Mesenchymal stem cell (in vitro differentiated cells and primary cell): Measurements from ENCODE around the gene COL23A1.

Experiments used
- DNase-seq: peaks from one replicate; pipeline ENCODE4 v3.0.0-alpha.2; 2013
- H2AFZ ChIP-seq: one replicate; pipeline ENCODE4 v1.6.1; 2013; ENCODE audit warnings: low read depth, mild to moderate bottlenecking, control low read depth, inconsistent platforms, low read length, moderate library complexity
- H2AK5ac ChIP-seq: 2 replicates; pipeline ENCODE4 v1.6.1; 2013; ENCODE audit warnings: low read length, moderate library complexity, mild to moderate bottlenecking, inconsistent platforms; ENCODE audit not compliant: severe bottlenecking
- H2BK120ac ChIP-seq: one replicate; pipeline ENCODE4 v1.6.1; 2013; ENCODE audit warnings: low read depth, mild to moderate bottlenecking, inconsistent platforms, low read length, moderate library complexity
- H2BK12ac ChIP-seq, 2 experiments: one replicate each; pipeline ENCODE4 v1.6.1; 2013; ENCODE audit warnings: inconsistent platforms in 2 of 2, low read length in 2 of 2, mild to moderate bottlenecking in 2 of 2, moderate library complexity in 2 of 2, control low read depth in 1 of 2
- H2BK15ac ChIP-seq: one replicate; pipeline ENCODE4 v1.6.1; 2013; ENCODE audit warnings: mild to moderate bottlenecking, low read depth, inconsistent platforms; ENCODE audit not compliant: poor library complexity, severe bottlenecking
- H2BK5ac ChIP-seq: 2 replicates; pipeline ENCODE4 v1.6.1; 2013; ENCODE audit warnings: low read depth, mild to moderate bottlenecking, low read length, control low read depth, inconsistent platforms; ENCODE audit not compliant: poor library complexity, severe bottlenecking
- H3K14ac ChIP-seq, 2 experiments: one replicate each; pipeline ENCODE4 v1.6.1; 2013; ENCODE audit warnings: inconsistent platforms in 2 of 2, low read length in 2 of 2, control low read depth in 1 of 2, mild to moderate bottlenecking in 1 of 2, moderate library complexity in 1 of 2
- H3K18ac ChIP-seq, 2 experiments: one replicate each; pipeline ENCODE4 v1.6.1; 2013; ENCODE audit warnings: inconsistent platforms in 2 of 2, low read length in 2 of 2, control low read depth in 1 of 2, low read depth in 1 of 2, mild to moderate bottlenecking in 1 of 2
- H3K23ac ChIP-seq, 2 experiments: one replicate each; pipeline ENCODE4 v1.6.1; 2013; ENCODE audit warnings: inconsistent platforms in 2 of 2, low read length in 2 of 2, mild to moderate bottlenecking in 2 of 2, moderate library complexity in 2 of 2, control low read depth in 1 of 2
- H3K27ac ChIP-seq: 2 replicates; pipeline ENCODE4 v1.5.1; 2013; ENCODE audit warnings: mild to moderate bottlenecking, moderate library complexity, low read length, control low read depth, inconsistent platforms; ENCODE audit not compliant: poor library complexity, severe bottlenecking
- H3K27me3 ChIP-seq, 2 experiments: 2 replicates each; pipeline versions ENCODE4 v1.6.1 to v1.7.0; 2013; ENCODE audit warnings: low read length in 2 of 2, mild to moderate bottlenecking in 2 of 2, moderate library complexity in 2 of 2, control low read depth in 1 of 2, inconsistent platforms in 1 of 2; ENCODE audit not compliant: control insufficient read depth in 1 of 2, insufficient read depth in 1 of 2
- H3K36me3 ChIP-seq, 2 experiments: 2 replicates each; pipeline versions ENCODE4 v1.6.1 to v1.7.0; 2013; ENCODE audit warnings: low read length in 2 of 2, control low read depth in 1 of 2, inconsistent platforms in 1 of 2, low read depth in 1 of 2, mild to moderate bottlenecking in 1 of 2; ENCODE audit not compliant: insufficient read depth in 2 of 2, control insufficient read depth in 1 of 2
- H3K4ac ChIP-seq, 2 experiments: one replicate each; pipeline ENCODE4 v1.6.1; 2013; ENCODE audit warnings: inconsistent platforms in 2 of 2, low read length in 2 of 2, mild to moderate bottlenecking in 2 of 2, moderate library complexity in 2 of 2, control low read depth in 1 of 2, low read depth in 1 of 2
- H3K4me1 ChIP-seq: 2 replicates; pipeline ENCODE4 v1.6.1; 2013; ENCODE audit warnings: low read depth, low read length, control low read depth; ENCODE audit not compliant: control insufficient read depth, insufficient read depth
- H3K4me2 ChIP-seq: 2 replicates; pipeline ENCODE4 v1.6.1; 2013; ENCODE audit warnings: low read length, mild to moderate bottlenecking, inconsistent platforms; ENCODE audit not compliant: poor library complexity, severe bottlenecking
- H3K4me3 ChIP-seq, 2 experiments: 2 replicates each; pipeline versions ENCODE4 v1.5.1 to v1.7.0; 2013; ENCODE audit warnings: low read length in 2 of 2, mild to moderate bottlenecking in 2 of 2, control low read depth in 1 of 2, low read depth in 1 of 2; ENCODE audit not compliant: insufficient read depth in 1 of 2
- H3K79me1 ChIP-seq: replicated peaks from 2 replicates; pipeline ENCODE4 v1.6.1; 2013; ENCODE audit warnings: mild to moderate bottlenecking, control low read depth, low read length, inconsistent platforms; ENCODE audit not compliant: poor library complexity, severe bottlenecking
- H3K9ac ChIP-seq: 2 replicates; pipeline ENCODE4 v1.7.0; 2013; ENCODE audit warnings: mild to moderate bottlenecking, low read length, moderate library complexity
- H3K9me3 ChIP-seq: 2 replicates; pipeline ENCODE4 v1.7.0; 2013; ENCODE audit warnings: mild to moderate bottlenecking, low read length; ENCODE audit not compliant: control insufficient read depth
- H4K8ac ChIP-seq: one replicate; pipeline ENCODE4 v1.6.1; 2013; ENCODE audit warnings: inconsistent platforms, mild to moderate bottlenecking, low read length, moderate library complexity
- H4K91ac ChIP-seq: one replicate; pipeline ENCODE4 v1.6.1; 2013; ENCODE audit warnings: mild to moderate bottlenecking, low read length, inconsistent platforms
- WGBS: methylation state at CpG from one replicate; pipeline ENCODE4 v1.1.7; 2013; ENCODE audit warnings: mixed read lengths; 5-methylcytosine and 5-hydroxymethylcytosine counted together

COL23A1 gene

DNA sequence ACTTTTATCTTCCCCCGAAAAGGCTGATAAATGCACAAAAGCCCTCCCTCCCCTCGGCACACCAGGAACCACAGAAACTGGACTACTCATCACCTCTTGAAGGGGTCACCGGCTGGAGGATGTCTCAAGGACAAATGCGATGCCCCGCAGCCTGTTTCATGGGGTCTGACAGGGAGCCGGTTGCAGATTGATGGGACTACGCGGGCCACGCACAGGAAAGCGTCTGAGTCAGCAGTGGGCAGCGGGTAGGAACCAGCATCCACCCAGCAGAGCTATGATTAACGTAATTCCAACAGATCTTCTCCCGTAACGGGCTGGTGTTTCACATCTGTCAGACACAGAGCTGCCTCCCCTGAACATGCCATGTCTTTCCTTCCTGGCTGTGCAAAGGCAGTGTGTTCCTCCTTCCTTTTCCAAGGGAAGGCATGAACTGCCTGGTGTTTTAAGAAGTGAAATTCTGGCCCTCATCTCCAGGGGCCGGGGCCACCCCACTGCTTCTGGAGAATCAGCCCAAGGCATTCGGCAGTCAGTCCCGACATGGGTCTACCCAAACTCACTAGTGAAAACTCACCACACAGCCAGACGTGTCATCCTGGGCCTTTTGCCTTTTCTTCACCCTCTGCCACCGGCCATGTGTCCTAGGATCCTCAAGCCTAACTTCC is 213.1 kb downstream of the COL23A1 start:
- no peak overlapping the region for H3K4ac ChIP-seq
- 68% methylated on average over 19 of the region's 19 CpGs for WGBS
- no peak overlapping the region for H3K9ac ChIP-seq
- no peak overlapping the region for H3K18ac ChIP-seq
- H3K4me3 ChIP-seq: no peak overlapping the region
- no peak overlapping the region for H3K14ac ChIP-seq
- H3K27me3 ChIP-seq: peaks cover 0 to 18% of the 10 kb centered on the region in 2 experiments
- no peaks in the 10 kb centered on the region for H3K36me3 ChIP-seq
- no peak overlapping the region for H2AK5ac ChIP-seq
- H4K8ac ChIP-seq: no peak overlapping the region
- H3K4me1 ChIP-seq: no peaks in the 10 kb centered on the region
- no peak overlapping the region for H3K27ac ChIP-seq
- H2BK15ac ChIP-seq: no peak overlapping the region
- H2BK12ac ChIP-seq: no peak overlapping the region
- H2BK5ac ChIP-seq: no peak overlapping the region
- DNase-seq: peak; percentile 7
- no peak overlapping the region for H2AFZ ChIP-seq
- no peak overlapping the region for H2BK120ac ChIP-seq
- no peak overlapping the region for H3K23ac ChIP-seq
- no peak overlapping the region for H3K4me2 ChIP-seq
- H3K9me3 ChIP-seq: no peaks in the 10 kb centered on the region
- no peak overlapping the region for H4K91ac ChIP-seq
- no peaks in the 10 kb centered on the region for H3K79me1 ChIP-seq

DNA sequence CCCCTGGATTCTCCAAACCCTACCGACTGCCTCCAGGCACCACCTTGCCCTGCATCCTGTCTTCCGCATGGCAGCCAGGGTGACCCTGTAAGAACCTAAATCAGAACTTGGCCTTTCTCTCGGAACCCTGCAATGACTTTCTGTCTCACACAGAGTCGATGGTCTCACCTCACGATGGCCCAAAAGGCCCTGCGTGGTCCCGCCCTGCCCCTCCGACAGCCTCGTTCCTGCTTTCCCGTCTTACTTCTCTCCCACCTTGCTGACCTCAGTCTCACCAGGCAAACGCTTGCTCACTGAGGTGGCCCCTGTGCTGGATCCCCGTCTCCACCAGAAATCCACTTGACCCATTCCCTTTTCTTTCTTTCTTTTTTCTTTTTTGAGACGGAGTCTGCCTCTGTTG is 214.8 kb downstream of the COL23A1 start:
- H3K79me1 ChIP-seq: no peaks in the 10 kb centered on the region
- H2AFZ ChIP-seq: no peak overlapping the region
- no peak overlapping the region for H3K14ac ChIP-seq
- H2BK5ac ChIP-seq: no peak overlapping the region
- H3K27me3 ChIP-seq: peaks cover 0 to 17% of the 10 kb centered on the region in 2 experiments
- H4K91ac ChIP-seq: no peak overlapping the region
- H3K4ac ChIP-seq: no peak overlapping the region
- no peak overlapping the region for H2BK120ac ChIP-seq
- H2BK15ac ChIP-seq: no peak overlapping the region
- H2AK5ac ChIP-seq: no peak overlapping the region
- H3K18ac ChIP-seq: no peak overlapping the region
- H4K8ac ChIP-seq: no peak overlapping the region
- DNase-seq: no peak
- H3K27ac ChIP-seq: no peak overlapping the region
- H3K4me2 ChIP-seq: no peak overlapping the region
- H3K36me3 ChIP-seq: no peaks in the 10 kb centered on the region
- H3K23ac ChIP-seq: no peak overlapping the region
- no peak overlapping the region for H3K9ac ChIP-seq
- no peak overlapping the region for H3K4me3 ChIP-seq
- WGBS: 93% methylated on average over 13 of the region's 13 CpGs
- H3K9me3 ChIP-seq: no peaks in the 10 kb centered on the region
- H2BK12ac ChIP-seq: no peak overlapping the region
- H3K4me1 ChIP-seq: no peaks in the 10 kb centered on the region

DNA sequence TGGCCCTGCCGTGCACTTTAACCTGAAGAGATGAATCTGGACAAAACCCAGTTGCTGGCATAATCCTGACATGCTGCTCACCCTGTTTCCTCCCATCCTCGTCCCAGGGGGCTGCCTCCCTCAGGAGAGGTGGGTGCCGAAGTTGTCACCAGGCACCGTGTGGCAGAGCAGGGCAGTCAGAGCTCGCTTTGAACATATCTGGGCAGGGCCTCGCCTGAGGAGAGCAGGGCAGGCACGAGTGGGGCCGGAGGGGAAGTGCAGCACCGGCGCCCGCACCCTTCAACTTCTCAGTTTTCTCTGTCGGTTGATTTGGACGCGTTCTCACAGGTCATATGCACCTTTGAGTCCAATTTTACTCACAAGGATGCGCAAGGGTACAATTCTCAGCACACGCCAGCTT is 216.5 kb downstream of the COL23A1 start:
- no peak overlapping the region for H3K4me2 ChIP-seq
- 88% methylated on average over 16 of the region's 16 CpGs for WGBS

DNA sequence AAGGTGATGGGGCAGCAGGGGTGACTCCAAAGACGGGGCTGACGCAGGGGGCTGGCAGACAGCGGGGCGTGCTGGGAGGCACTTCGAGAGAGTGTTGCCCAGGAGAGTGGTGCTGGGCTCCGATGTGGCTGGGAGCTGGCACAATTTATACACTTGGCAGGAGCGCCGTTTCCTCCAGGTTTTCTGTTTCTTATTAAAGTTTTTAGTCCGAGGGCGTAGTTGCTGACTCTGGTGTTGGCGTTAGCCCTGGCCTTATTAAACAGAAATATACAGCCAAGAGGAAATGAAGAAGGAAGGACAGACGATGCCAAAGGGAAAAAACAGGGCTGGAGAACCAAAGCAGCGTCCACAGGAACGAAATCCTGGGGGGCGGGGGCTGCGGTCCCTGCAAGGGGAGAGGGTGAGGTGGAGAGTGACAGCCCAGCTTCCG is 218.0 kb downstream of the COL23A1 start:
- WGBS: 83% methylated on average over 14 of the region's 17 CpGs
- H2BK15ac ChIP-seq: no peak overlapping the region
- H3K4ac ChIP-seq: no peak overlapping the region
- H3K27ac ChIP-seq: no peak overlapping the region
- H2BK5ac ChIP-seq: no peak overlapping the region
- H3K27me3 ChIP-seq: peaks cover 0 to 37% of the 10 kb centered on the region in 2 experiments
- no peak overlapping the region for H2AFZ ChIP-seq
- H3K4me1 ChIP-seq: no peaks in the 10 kb centered on the region
- no peak overlapping the region for H3K14ac ChIP-seq
- no peak overlapping the region for H3K18ac ChIP-seq
- no peak overlapping the region for H2BK12ac ChIP-seq
- H3K23ac ChIP-seq: no peak overlapping the region
- DNase-seq: no peak
- H4K91ac ChIP-seq: no peak overlapping the region
- peak overlapping the region; percentile 68 for H3K9ac ChIP-seq
- no peak overlapping the region for H3K4me2 ChIP-seq
- H3K79me1 ChIP-seq: no peaks in the 10 kb centered on the region
- peak overlapping the region in 1 of 2 experiments; percentile 69 for H3K4me3 ChIP-seq
- no peak overlapping the region for H2AK5ac ChIP-seq
- no peaks in the 10 kb centered on the region for H3K9me3 ChIP-seq
- no peaks in the 10 kb centered on the region for H3K36me3 ChIP-seq
- no peak overlapping the region for H4K8ac ChIP-seq
- no peak overlapping the region for H2BK120ac ChIP-seq

More for the DNA sequence above, 216.5 kb downstream of the COL23A1 start:
- no peak overlapping the region for H2BK5ac ChIP-seq
- no peak overlapping the region for H3K14ac ChIP-seq
- H2BK15ac ChIP-seq: no peak overlapping the region
- no peak overlapping the region for H3K18ac ChIP-seq
- no peaks in the 10 kb centered on the region for H3K79me1 ChIP-seq
- no peaks in the 10 kb centered on the region for H3K36me3 ChIP-seq
- H4K8ac ChIP-seq: no peak overlapping the region
- H3K4ac ChIP-seq: no peak overlapping the region
- H3K9ac ChIP-seq: no peak overlapping the region
- no peak overlapping the region for H2AFZ ChIP-seq
- H2AK5ac ChIP-seq: no peak overlapping the region
- no peaks in the 10 kb centered on the region for H3K9me3 ChIP-seq
- H3K4me1 ChIP-seq: no peaks in the 10 kb centered on the region
- H2BK120ac ChIP-seq: no peak overlapping the region
- H3K27me3 ChIP-seq: peaks cover 0 to 21% of the 10 kb centered on the region in 2 experiments
- H3K23ac ChIP-seq: no peak overlapping the region
- no peak overlapping the region for H2BK12ac ChIP-seq
- no peak for DNase-seq
- no peak overlapping the region for H4K91ac ChIP-seq
- no peak overlapping the region for H3K4me3 ChIP-seq
- H3K27ac ChIP-seq: no peak overlapping the region
